SK-MEL-5 (cell line): ENCODE measurements around the gene PTPRO. TPM values are rescaled to one million over a fixed set of nuclear protein-coding genes. Genes with fewer than 3 reads are reported as not detected.

ENCODE experiments used
- DNase-seq: peaks from one replicate; pipeline ENCODE4 v3.0.0-alpha.2; 2016; ENCODE audit warnings: low read depth, low spot score
- in situ Hi-C: cut with HindIII; loops from 2 replicates; pipeline ENCODE4 v1.10.0; 2016; ENCODE audit warnings: low sequenced_read_pairs, high pct_unique_total_duplicates, low pct_unique_long_range_greater_than_20kb
- polyA plus RNA-seq, 2 experiments: library from polyadenylated mRNA; depleted of rRNA; stranded (reverse); fragments of >200 nt; gene quantifications; 2 replicates each; pipeline ENCODE4 v1.2.3, GENCODE V29; 2015
- total RNA-seq: library from RNA; depleted of rRNA; stranded (reverse); fragments of >200 nt; shearing (Covaris generic); gene quantifications from 2 replicates; pipeline ENCODE4 v1.2.3, GENCODE V29; 2014; rRNA removed

Gene PTPRO
- total RNA-seq, result 0.67 and 0.71 TPM in 2 replicates
- polyA plus RNA-seq (2015; cell fraction: cytosol; rRNA removed), result 0.67 and 0.90 TPM in 2 replicates
- polyA plus RNA-seq (2015; cell fraction: nucleus; rRNA removed), result 0.22 and 0.59 TPM in 2 replicates

DNA sequence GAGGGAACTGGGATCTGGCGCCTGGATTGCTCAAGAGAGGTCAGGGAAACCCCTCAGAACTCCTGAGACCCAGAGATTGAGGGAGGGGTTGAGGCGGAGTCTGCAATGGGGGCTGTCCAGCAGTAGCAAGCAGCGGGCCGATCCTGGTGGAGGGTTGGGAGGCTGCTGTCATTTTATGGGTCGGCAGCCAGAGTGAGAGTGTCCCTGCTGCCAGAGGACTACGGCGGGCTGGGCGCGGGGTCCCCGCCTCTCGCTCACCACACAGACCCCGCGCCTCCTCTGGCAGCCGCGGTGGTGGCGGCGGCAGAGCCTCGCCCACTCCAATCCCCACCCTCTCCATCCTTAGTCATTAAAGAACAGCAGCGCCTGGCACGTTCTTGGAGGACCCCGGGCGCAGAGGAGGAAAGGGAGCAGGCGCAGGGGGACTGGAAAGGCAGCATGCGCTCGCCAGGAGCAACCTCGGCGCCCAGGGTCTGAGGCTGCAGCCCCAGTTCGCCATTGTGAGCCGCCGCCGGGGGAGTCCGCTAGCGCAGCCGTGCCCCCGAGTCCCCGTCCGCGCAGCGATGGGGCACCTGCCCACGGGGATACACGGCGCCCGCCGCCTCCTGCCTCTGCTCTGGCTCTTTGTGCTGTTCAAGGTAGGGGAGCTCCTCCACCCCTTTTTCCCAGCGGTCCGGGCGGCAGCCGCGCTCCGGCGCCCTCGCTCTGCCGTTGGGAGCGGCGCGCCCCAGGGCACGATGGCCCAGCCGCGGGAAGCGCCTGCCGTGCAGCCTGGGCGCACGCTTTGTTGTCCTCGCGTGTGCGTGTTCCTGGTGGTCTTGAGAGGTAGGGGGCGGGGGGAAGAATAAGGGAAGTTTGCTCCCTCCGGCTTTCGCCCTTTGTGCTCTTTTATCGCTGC lies at the start of gene PTPRO:
Gene PTPRO, plus strand, starts transcription at position 345 of the 898 bp plus-strand sequence.
- in situ Hi-C loops, result no loop called here
- no peak for DNase-seq

DNA sequence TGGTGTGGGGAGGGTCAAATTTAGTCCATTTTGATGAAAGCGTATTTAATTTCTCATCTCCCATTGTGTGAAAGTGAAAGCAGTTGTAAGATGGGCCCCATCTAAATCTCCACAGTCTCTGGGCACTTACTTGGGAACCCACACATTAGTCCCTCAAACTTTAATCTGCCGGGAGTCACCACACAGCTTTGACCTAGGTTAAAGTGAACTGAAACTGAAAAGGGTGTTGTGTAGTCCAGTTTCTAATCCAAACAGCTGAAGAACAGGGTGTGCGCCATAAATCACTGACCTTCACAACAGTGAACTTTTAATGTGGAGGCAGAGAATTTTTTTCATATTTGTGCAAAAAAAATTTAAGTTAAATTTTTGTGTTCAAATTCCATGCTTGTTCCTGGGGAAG lies 48.4 kb upstream of the PTPRO start:
- no peak for DNase-seq
- in situ Hi-C loops, result no loop called here

GRCh38 chr12:15274561-15274967 lies 47.7 kb upstream of the PTPRO start:
- in situ Hi-C loops, result no loop called here
- DNase-seq, result no peak

GRCh38 chr12:15276088-15276698 lies 46.1 kb upstream of the PTPRO start:
- peak; percentile 70 for DNase-seq
- in situ Hi-C loops, result no loop called here

DNA sequence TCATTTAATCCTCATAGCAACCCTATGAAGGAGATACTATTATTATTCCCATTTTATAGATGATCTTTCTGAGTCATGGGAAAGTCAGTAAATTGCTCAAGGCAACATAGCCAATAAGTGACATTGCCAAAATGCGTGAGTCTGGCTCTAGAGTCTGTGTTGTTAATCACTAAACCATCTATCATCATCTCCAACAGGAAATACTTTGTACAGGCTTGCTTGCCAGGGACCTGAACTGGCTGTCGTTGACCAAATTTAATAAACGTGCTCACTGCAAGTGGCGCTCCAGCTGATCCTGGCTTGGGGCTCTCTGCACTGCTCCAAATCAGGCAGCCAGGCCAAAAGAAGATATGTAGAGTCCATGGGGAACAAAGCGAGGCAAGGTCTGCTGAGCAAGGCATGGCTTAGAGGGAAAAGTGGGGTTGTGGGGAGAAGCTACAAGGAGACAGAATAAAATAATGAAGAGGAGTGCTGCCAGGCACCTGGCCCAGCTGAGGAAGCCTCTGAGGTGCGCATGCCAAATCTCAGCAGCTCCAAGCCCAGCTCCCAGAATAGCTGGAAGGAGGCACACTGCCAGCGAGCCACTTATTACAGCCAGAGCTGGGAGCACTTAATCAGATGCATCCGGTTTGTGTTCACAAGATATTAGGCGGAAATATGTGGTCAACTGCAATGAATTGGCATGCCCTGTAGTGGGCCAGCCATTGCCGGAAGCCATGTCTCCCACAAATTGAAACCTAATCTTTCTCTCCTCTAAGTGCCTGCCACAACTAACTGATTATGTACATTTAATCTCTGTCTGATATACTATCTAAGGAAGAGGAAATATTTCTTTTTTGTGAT lies 43.3 kb upstream of the PTPRO start:
- peak; percentile 83 for DNase-seq
- in situ Hi-C loops, result no loop called here

DNA sequence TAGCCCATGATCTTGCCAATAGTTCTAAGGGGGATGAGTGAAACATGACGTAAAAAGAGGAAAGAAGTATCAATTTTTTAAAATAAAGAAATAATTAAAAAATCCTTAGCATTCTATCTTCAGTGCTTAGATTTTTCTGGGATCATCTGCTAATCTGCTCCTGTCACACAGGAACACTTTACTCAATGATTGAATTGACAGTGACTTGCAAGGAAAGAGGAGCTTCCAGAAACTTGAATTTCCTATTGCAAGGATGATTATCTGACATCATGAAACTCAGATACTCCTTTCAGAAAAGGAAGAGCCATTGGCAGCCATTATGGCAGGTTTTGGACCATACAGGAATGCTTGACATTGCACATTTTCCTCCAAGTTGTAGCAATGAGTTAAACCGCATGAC lies 41.4 kb upstream of the PTPRO start:
- DNase-seq, result no peak
- in situ Hi-C loops, result no loop called here

GRCh38 chr12:15289192-15289591 lies 33.1 kb upstream of the PTPRO start:
- in situ Hi-C loops, result no loop called here
- no peak for DNase-seq

GRCh38 chr12:15293731-15294130 lies 28.6 kb upstream of the PTPRO start:
- DNase-seq, result no peak
- in situ Hi-C loops, result no loop called here

GRCh38 chr12:15299947-15300346 lies 22.4 kb upstream of the PTPRO start:
- in situ Hi-C loops, result no loop called here
- DNase-seq, result no peak

DNA sequence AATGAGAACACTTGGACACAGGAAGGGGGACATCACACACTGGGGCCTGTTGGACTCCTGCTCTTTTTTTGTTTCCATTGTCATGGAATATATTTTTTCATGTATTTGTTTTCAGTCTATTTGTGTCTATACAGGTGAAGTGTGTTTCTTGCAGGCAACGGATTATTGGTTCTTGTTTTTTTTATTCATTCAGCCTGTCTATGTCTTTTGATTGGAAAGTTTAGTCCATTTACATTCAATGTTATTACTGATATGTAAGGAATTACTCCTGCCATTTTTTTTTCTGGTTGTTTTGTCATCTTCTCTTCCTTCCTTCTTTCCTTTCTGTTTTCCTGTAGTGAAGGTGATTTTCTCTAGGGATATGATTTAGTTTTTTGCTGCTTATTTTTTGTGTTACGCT lies 18.0 kb upstream of the PTPRO start:
- in situ Hi-C loops, result no loop called here
- no peak for DNase-seq

GRCh38 chr12:15306605-15307004 lies 15.7 kb upstream of the PTPRO start:
- no peak for DNase-seq
- in situ Hi-C loops, result no loop called here

GRCh38 chr12:15307079-15307478 lies 15.2 kb upstream of the PTPRO start:
- DNase-seq, result no peak
- in situ Hi-C loops, result no loop called here

GRCh38 chr12:15318841-15319240 lies 3.5 kb upstream of the PTPRO start:
- in situ Hi-C loops, result no loop called here
- no peak for DNase-seq

GRCh38 chr12:15320881-15321280 lies 1.4 kb upstream of the PTPRO start:
- no peak for DNase-seq
- in situ Hi-C loops, result no loop called here

GRCh38 chr12:15323480-15323879 lies 1.2 kb downstream of the PTPRO start:
- in situ Hi-C loops, result no loop called here
- DNase-seq, result no peak

DNA sequence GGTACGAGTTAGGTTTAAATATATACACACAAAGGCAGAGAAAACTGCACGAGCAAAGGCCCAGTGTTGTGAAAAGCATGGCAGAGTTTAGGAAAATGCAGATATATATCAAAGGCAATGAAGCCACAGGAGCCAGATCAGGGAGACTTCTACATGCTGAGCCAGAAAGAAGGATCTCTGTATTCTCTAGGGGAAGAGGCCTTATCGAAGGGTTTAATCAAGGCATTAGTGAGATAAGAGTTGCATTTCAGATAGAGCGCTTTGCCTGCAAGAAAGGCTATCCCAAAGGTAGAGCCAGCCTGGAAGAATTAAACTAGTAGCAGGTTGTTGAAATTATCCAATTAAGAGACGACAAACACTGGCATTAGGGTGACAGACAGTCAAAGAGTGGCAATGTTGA lies 7.6 kb downstream of the PTPRO start:
- in situ Hi-C loops, result no loop called here

GRCh38 chr12:15334225-15334624 lies 11.9 kb downstream of the PTPRO start:
- DNase-seq, result no peak
- in situ Hi-C loops, result no loop called here

More for the DNA sequence above, 7.6 kb downstream of the PTPRO start:
- no peak for DNase-seq

DNA sequence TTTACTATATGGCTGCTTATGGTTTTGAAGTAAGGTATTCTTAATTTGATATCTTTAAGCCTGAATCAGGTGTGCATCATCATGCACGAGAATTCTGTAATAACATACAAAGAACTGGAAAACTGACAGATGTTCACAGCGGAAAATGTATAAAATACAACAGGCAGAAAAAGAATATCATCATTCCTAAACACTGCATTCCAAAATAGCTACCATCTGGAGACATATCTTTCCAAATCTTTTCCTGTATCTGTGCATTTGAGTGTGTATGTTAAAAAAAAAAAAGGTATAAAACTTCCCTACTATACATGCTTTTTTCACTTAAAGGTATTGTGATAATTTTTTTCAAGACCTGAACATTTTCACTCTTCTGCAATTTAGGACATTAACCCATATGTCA lies 13.7 kb downstream of the PTPRO start:
- DNase-seq, result no peak

More for the DNA sequence above, 13.7 kb downstream of the PTPRO start:
- in situ Hi-C loops, result no loop called here
